Mucosa of stomach (tissue), 1 donor: ENCODE data around the gene SRSF10.
A peak's percentile ranks its signal among the peaks of the same experiment; 100 is the strongest.
"Not testable (repeated sequence)": the region's sequence is repeated elsewhere in the genome, so short reads cannot be mapped to it uniquely, and the experiment has no call there.

Experiments
- H3K27me3 ChIP-seq: one replicate; pipeline ENCODE4 v1.7.0; 2013; ENCODE audit warnings: mild to moderate bottlenecking, low read length; ENCODE audit not compliant: control insufficient read depth, insufficient read depth
- H3K36me3 ChIP-seq: one replicate; pipeline ENCODE4 v1.7.0; 2013; ENCODE audit warnings: low read length; ENCODE audit not compliant: control insufficient read depth, insufficient read depth
- H3K4me1 ChIP-seq: one replicate; pipeline ENCODE4 v1.7.0; 2013; ENCODE audit warnings: mild to moderate bottlenecking, low read length; ENCODE audit not compliant: control insufficient read depth, insufficient read depth
- H3K4me3 ChIP-seq: one replicate; pipeline ENCODE4 v1.7.0; 2013; ENCODE audit warnings: low read length
- H3K9ac ChIP-seq: one replicate; pipeline ENCODE4 v1.7.0; 2013; ENCODE audit warnings: mild to moderate bottlenecking, low read length, moderate library complexity
- H3K9me3 ChIP-seq: one replicate; pipeline ENCODE4 v1.7.0; 2013; ENCODE audit warnings: mild to moderate bottlenecking, low read length, moderate library complexity; ENCODE audit not compliant: control insufficient read depth
- donor health status: Pancreatic carcinoma.

The SRSF10 gene

GRCh38 chr1:23989263-23989662 is 9.1 kb upstream of the SRSF10 start:
- no peak overlapping the region for H3K4me3 ChIP-seq
- H3K4me1 ChIP-seq: peaks cover 8% of the 10 kb centered on the region
- H3K36me3 ChIP-seq: no peaks in the 10 kb centered on the region
- H3K27me3 ChIP-seq: no peaks in the 10 kb centered on the region
- H3K9ac ChIP-seq: no peak overlapping the region
- H3K9me3 ChIP-seq: no peaks in the 10 kb centered on the region

GRCh38 chr1:23987038-23987437 is 6.9 kb upstream of the SRSF10 start:
- H3K27me3 ChIP-seq, H3K4me3 ChIP-seq, H3K9ac ChIP-seq, H3K9me3 ChIP-seq, H3K36me3 ChIP-seq: not testable (repeated sequence)
- H3K4me1 ChIP-seq: peaks cover 13% of the 10 kb centered on the region

DNA sequence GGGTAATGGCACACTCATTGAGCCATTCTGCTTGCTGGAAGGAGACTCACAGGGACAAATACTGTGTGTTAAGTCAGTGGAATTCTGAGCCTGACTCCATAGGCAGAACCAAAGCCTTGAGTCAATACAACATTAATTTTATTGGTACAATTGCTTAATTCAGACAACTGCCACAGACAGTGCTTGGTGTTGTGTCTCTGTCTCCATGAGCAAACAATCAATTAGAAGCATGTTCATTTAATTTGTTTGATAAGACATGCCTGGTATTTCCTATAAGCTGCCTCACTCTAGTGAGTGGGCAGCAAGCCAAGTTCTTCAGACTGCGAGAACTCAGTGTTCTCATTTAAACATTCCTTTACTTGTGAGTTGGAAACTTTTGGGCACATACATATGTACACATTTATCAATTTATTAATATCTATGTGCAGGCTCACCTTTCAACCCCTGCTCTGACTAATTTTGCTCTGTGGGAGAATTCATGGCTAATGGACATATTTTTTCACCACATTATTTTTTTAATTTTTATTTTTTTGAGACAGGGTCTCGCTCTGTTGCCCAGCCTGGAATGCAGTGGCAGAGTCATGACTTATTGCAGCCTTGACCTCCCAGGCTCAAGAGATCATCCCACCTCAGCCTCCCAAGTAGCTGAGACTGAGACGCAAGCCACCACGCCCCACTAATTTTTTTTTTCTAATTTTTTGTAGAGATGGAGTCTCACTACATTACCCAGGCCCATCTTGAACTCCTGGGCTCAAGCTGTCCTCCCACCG is 4.5 kb upstream of the SRSF10 start:
- no peaks in the 10 kb centered on the region for H3K36me3 ChIP-seq
- no peaks in the 10 kb centered on the region for H3K27me3 ChIP-seq
- H3K9ac ChIP-seq: no peak overlapping the region
- H3K9me3 ChIP-seq: no peaks in the 10 kb centered on the region
- H3K4me1 ChIP-seq: peaks cover 25% of the 10 kb centered on the region
- no peak overlapping the region for H3K4me3 ChIP-seq

- Histone ChIP-seq H3K9ac (peak overlapping the region; percentile 97), H3K4me3 (peak overlapping the region; percentile 57), H3K9me3 (no peaks in the 10 kb centered on the region), H3K27me3 (no peaks in the 10 kb centered on the region), H3K4me1 (peaks cover 40% of the 10 kb centered on the region), H3K36me3 (no peaks in the 10 kb centered on the region)
These were observed 572 bp upstream of the SRSF10 start for GRCh38 chr1:23980728-23981070.

DNA sequence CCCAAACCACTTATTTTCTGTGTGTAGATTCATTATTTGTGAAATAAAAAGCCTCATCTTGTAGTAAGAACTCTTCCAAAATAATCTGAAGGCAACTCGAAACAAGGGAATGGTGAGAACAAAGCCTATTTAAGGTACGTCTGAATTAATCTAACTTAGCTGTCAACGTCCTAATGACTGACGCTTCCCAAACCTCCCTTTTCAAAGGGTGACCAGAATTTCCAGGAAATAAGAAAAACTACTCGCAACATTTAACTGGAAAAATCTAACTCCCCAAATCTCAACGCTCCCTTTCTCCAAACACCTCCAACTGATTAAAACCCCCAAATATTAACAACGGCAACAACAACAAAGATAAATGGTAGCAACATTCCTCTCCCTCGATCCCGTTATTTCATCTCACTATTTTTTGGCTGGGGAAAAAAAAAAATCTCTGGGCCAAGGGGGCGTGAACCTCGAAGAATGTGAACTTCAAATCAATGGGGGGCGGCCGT is 693 bp downstream of the SRSF10 start:
- peak overlapping the region; percentile 97 for H3K9ac ChIP-seq
- peaks cover 33% of the 10 kb centered on the region for H3K4me1 ChIP-seq
- peak overlapping the region; percentile 57 for H3K4me3 ChIP-seq
- H3K27me3 ChIP-seq: no peaks in the 10 kb centered on the region
- H3K9me3 ChIP-seq: no peaks in the 10 kb centered on the region
- H3K36me3 ChIP-seq: no peaks in the 10 kb centered on the region

- Histone ChIP-seq H3K4me3 (peak overlapping the region; percentile 57), H3K9me3 (no peaks in the 10 kb centered on the region), H3K36me3 (no peaks in the 10 kb centered on the region), H3K27me3 (no peaks in the 10 kb centered on the region), H3K4me1 (peaks cover 27% of the 10 kb centered on the region), H3K9ac (peak overlapping the region; percentile 97)
These were observed 1.3 kb downstream of the SRSF10 start for GRCh38 chr1:23978805-23979204.

DNA sequence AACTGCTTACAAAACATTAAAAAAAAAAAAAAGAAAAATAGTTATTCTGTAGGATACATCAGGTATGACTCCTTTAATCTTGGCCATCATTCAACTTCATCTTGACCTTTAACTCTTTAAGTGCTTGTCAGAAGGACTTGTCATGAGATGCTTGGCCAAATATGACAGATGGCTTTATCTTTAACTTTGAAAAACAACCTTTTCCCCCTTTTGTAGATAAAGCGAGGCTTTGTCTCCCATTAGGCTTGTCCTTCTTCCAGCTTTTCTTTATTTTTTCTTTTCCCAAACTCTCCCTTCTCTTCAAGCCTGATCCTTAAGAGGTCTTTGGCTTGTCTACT is 2.3 kb downstream of the SRSF10 start:
- Histone ChIP-seq H3K4me3 (no peak overlapping the region), H3K36me3 (no peaks in the 10 kb centered on the region), H3K27me3 (no peaks in the 10 kb centered on the region), H3K9ac (no peak overlapping the region), H3K9me3 (no peaks in the 10 kb centered on the region), H3K4me1 (peaks cover 27% of the 10 kb centered on the region)

GRCh38 chr1:23977187-23977853 is 2.8 kb downstream of the SRSF10 start:
- Histone ChIP-seq H3K4me3 (no peak overlapping the region), H3K4me1 (peaks cover 27% of the 10 kb centered on the region), H3K36me3 (no peaks in the 10 kb centered on the region), H3K9me3 (no peaks in the 10 kb centered on the region), H3K9ac (no peak overlapping the region), H3K27me3 (no peaks in the 10 kb centered on the region)

DNA sequence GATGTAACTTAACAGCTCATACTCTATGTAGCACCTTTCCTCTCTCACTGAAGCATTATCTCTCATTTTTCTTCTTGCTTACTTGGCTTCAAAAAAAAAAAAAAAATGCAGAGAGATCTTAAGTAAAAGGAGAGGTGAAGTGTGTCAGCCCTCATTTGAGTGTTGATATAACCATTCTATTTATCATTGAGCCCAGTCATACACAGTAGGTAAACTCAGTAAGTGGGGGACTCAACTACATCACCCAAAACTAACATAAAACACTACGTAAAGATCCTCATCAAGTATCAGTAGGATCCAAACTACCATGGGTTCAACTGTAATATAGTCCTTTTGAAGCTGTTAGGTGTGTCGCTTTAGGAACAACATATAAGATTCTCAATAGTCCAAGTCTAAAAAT is 12.3 kb downstream of the SRSF10 start:
- no peaks in the 10 kb centered on the region for H3K27me3 ChIP-seq
- H3K4me1 ChIP-seq: peaks cover 9% of the 10 kb centered on the region
- H3K9ac ChIP-seq: no peak overlapping the region
- no peak overlapping the region for H3K4me3 ChIP-seq
- no peaks in the 10 kb centered on the region for H3K9me3 ChIP-seq
- no peaks in the 10 kb centered on the region for H3K36me3 ChIP-seq

DNA sequence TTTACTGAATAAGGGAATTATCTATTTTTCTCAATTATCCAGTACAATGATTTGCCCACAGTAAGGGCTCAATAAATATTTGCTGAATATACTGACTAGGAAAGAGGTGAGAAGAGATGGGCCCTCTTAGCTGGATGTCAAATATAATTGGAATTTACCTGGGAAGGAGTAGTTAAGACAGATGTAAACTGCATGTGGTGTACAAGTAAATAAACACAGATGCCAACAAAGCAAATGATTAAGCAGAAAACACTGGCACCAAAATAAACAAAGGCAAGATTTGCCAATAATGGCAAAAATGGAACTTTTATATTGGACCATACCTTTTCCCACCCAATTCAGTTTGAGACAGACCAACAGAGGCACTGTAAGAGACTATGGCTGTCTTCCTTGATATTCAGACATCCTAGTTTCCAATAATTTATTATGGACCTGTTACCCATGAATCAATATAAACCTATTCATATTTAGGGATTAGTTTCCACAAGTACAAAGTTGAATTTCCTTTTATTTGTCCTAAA is 13.1 kb downstream of the SRSF10 start:
- H3K4me3 ChIP-seq: no peak overlapping the region
- H3K27me3 ChIP-seq: no peaks in the 10 kb centered on the region
- H3K4me1 ChIP-seq: peaks cover 9% of the 10 kb centered on the region
- H3K9ac ChIP-seq: no peak overlapping the region
- no peaks in the 10 kb centered on the region for H3K36me3 ChIP-seq
- no peaks in the 10 kb centered on the region for H3K9me3 ChIP-seq

- peaks cover 3% of the 10 kb centered on the region for H3K36me3 ChIP-seq
- H3K4me1 ChIP-seq: peaks cover 9% of the 10 kb centered on the region
- no peak overlapping the region for H3K9ac ChIP-seq
- no peak overlapping the region for H3K4me3 ChIP-seq
- H3K9me3 ChIP-seq: no peaks in the 10 kb centered on the region
- no peaks in the 10 kb centered on the region for H3K27me3 ChIP-seq
These were observed 15.1 kb downstream of the SRSF10 start for GRCh38 chr1:23964790-23965740.
